ENCODE measurements around the gene FJX1.

FJX1 gene, protein sequence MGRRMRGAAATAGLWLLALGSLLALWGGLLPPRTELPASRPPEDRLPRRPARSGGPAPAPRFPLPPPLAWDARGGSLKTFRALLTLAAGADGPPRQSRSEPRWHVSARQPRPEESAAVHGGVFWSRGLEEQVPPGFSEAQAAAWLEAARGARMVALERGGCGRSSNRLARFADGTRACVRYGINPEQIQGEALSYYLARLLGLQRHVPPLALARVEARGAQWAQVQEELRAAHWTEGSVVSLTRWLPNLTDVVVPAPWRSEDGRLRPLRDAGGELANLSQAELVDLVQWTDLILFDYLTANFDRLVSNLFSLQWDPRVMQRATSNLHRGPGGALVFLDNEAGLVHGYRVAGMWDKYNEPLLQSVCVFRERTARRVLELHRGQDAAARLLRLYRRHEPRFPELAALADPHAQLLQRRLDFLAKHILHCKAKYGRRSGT

DNA sequence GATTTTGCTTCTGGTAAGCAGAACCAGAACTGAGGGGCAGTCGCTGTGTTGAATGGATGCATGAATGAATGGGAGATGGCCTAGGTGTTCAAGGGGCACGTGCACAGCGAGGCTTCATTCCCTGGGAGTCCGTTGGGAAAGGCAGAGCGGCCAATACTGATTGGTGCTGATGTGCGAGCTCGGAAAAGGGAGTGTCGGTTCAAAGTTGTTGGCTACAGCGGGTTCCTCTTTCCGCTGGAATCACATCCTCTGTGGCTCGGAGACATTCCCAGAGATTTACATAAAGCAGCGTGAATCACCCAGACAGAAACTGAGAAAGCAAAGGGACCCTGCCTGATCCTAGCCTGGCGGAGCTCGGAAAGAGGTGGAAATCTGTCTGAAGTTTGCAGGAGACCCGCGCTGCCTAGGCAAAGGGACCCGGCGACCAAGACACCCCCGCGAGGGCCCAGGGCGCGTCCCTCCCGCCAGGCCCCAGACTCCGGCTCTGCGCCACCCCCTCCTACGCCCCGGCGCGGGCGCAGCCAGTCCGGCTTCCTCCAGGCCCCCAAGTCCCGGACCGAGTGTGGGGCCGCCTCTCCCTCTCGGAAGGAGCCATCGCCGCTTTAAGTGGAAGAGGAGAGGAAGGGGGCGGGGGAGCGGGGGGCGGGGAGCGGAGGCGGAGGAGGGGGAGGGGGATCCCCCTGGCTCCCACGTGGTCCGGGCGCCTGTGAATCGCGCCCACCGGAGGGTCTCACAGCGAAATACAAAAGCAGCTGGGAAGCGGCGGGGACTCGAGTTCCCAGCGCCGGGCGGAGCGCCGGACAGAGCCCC is at the start of gene FJX1:
TSS of gene FJX1 (plus strand) at position 774 of the 810 bp plus-strand sequence. CDS start 177 bp downstream, outside the sequence.
- peak; percentile 71 to 83 for DNase-seq

DNA sequence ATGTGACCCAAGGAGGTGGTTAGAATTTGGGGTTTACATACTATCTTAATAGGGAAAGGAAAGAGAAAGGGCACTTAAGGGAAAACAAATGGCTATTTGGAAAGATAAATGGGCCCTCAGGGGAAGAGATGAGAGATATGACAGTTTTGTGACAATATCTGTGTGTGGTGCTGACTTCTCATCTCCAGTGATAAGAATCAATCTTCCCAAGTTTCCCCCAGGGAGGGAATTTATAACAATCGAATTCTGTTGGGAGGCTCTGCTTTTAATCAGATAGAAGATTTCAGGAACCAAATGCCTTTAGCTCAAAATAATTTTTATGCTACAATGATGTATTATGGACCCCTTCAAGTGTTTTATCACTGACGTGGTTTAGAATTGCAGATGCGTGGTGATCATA is 46.6 kb upstream of the FJX1 start:
- DNase-seq = no peak

DNA sequence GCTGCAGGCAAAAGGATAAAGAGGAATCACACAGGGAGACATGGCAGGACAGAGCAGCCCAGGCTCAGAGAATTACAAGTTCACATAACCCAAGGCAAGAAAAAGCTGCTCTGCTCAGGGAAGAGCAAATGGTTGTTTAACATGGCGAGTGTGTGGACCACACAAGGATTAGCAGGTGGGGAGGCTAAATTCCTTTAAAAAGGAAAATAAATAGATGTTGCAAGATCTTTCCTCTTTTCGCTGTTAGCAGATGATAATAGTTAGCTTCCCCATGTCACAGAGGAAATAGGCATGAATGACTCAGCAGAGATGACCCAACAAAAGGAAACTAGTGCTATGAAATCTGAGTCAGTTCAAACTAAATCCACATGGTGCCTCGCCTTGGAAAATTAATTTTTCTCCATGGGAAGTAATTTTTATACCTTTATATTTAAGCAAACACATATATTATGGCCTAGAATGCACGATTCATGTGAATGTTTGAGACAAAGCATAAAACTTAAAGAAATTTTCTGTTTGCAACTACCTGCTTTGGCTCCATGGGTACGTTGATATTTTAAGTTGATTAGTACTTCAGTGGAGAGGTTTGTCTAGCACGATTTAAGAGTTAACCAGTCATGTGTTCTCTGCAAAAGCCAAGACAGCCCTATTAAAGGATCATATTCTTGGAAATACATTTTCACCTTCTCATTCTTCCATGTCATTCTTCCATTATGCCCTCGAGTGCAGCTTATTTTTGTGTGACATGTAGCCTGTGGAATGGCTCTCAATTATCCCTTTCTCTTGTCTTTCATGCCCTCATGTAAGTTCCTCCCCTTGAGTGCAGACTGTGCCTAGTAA is 38.5 kb upstream of the FJX1 start:
- DNase-seq = no peak

DNA sequence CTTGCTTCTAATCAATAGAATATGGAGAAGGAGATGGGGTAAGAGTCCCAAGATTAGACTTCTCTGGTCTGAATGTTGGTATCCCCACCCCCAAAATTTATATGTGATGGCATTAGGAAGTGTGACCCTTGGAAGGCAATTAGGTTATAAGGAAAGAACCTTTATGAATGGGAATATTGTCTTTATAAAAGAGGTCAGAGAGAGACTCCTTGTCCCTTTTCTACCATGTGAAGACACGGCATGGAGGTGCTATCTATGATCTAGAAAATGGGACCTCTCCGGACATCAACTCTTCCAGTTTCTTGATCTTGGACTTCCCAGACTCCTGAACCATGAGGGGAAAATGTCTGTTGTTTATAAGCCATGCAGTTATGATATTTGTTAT is 37.9 kb upstream of the FJX1 start:
- no peak for DNase-seq

DNA sequence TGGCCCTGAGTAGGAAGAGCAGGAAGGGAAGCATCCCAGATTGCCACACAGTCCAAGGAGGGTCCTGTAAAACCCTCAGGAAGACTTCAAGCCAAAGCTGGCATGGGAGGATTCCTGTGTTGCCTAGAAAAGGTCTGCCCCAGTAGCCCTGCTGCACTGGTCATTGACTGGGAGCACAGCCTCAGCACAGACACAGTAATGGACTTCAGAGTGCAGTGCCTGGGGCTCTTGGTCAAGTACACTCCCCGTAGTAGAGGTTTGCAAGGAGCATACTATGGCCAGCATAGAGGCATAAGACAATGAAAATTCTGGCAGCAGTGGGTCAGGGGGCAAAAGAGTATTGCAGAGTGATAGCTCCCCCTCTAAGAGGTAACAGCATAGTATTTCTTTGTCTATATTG is 36.2 kb upstream of the FJX1 start:
- DNase-seq = no peak

DNA sequence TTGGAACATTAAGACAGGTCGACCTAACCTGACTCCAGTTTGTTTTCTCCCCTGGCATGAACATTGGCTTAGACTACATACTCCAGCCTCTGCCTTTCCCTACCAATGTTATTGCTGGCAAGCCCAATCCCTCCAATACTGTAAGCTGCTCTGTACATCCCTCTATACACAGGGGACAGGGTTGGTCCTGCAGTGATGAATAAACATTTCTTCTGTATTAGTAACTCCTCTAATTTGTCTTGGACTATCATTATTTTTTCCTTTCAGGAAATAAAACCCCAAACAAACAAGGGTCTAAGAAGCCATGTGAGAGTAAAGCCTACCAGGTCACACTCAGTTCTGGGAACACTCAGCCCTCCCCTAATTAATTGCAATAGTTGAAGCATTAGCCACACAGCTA is 35.1 kb upstream of the FJX1 start:
- no peak for DNase-seq

DNA sequence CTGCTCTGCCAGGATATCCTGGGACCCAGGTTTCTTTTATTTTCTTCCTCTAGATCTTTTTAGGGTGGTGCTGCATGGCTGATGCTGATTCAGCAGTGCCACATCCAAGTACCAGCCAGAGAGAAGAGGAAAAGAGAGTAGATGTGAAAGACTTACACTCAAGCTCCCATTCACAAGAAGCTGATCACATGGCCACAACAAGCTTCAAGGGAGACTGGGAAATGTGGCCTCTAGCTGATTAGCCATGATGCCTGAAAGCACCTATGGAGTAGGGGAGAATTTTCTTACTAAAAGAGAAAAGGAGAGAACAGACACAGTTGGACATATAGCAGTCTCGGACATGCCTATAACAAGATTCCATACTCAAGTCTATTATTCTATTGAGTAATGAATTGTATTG is 34.4 kb upstream of the FJX1 start:
- no peak for DNase-seq

DNA sequence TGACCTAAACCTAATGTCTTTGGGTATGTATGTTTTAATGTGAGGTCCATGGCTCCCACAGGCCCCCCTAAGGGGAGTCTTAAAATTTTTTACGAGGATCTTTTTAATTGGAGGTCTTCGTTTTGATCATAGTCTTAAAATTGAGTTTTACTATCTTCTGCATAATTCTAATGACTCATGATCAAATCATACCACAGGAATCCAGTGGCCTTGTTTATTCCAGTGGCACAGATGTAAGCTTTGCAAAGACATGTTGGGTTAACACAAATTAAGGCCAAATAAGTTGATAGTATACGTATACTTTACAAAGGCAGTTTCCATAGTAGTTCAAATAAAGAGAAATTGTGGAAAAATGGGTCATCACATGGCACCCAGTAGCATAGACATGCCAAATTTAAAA is 33.9 kb upstream of the FJX1 start:
- DNase-seq = no peak

DNA sequence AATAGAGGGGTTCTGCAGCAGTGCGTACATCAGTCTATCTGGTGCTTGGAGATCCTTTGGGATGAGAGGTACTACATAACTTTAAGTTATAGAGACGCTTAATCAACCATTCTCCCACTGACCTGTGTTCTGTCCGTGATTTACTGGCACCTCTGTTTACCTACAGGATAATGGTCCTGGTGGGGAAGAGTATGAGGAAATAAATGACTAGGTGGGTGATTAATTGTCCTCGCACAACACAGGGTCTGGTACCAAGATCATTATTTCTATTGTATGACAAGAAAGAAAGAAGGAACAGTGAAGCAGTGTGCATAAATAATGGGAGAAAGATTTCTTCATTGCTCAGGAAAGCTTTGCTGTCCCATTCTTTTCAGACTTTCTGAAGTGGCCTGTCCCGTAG is 32.8 kb upstream of the FJX1 start:
- DNase-seq = no peak

DNA sequence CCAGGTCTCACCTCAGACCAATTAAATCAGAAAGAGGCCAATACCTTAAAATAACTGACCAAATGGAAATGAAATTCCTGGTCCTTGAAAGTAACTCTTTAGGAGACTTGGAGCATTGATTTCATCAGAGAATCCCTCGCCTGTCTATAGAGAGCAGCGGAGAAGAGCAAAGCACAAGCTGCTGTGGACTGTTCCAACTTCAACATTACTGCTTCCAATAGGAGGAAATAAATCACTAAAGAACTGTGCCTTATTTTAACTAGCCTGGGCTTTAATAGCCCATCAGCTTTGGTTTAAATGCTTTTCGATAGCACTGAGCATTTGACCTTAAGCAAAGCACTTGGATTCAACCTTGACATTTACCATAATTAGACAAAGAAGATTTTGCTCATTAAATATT is 32.0 kb upstream of the FJX1 start:
- DNase-seq = no peak

DNA sequence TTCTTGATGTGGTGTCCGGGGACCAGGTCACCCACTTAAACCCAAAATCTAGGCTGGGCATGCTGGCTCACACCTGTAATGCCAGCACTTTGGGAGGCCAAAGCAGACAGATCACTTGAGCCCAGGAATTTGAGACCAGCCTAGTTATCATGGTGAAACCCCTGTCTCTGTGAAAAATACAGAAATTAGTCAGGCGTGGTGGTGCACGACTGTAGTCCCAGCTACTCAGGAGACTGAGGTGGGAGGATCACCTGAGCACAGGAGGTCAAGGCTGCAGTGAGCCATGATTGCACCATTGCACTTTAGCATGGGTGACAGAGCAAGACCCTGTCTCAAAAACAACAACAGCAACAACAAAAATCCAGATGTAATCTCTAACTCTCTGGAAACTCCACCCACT is 30.3 kb upstream of the FJX1 start:
- no peak for DNase-seq

DNA sequence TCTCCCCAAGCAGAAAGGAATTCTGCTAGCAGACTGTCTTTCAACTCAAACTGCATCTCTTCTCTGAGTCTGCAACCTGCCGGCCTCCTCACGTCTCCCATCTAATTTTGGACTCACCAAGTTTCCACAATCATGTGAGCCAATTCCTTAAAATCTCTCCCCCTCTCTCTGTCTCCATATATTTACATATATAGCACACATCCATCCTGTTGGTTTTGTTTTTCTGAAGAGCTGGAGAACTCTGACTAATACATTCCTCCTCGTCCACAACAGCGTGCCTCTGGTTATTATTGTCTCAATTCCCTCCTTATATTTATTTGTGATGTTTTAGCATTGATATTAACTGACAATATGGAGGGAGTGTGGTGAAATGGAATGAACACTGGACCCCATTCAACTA is 29.6 kb upstream of the FJX1 start:
- no peak for DNase-seq

DNA sequence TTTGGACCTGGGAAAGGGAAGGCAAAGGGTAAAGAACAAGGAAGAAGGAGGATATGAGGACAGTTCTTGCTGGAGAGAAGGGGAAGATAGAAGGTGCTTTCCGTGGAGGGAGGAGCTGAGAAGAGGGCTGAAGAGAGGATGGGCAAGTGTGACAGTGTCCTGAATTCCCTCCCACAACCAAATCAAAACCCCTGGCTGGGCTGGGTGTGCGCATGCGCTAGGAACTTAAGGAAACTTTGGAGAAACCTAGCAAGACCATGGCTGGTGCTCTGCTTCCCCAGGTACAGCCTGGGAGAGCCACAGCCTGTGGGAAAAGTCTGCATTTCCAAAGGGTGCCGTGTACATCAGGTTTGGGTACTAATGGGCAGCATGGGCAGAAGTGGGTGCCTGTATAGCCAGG is 29.0 kb upstream of the FJX1 start:
- no peak for DNase-seq

DNA sequence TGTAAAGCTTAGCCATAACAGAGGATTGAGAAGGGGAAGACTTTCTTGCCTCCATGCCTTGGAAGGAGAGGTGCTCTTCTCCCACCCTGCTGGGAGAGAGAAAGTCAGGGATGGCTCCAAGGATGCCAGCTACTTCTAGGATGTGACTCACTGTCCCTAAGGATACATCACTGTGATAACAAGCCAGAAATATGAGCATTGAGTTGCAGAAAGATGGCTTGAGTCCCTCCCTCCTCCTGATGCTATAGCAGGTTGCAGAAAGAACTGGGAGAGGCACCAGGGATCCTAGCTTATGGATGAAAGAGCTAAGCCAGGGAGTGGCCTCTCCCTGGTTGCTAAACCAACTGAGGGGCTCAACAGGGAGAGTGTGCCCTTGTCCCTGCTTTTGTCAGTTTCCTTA is 27.8 kb upstream of the FJX1 start:
- no peak for DNase-seq

DNA sequence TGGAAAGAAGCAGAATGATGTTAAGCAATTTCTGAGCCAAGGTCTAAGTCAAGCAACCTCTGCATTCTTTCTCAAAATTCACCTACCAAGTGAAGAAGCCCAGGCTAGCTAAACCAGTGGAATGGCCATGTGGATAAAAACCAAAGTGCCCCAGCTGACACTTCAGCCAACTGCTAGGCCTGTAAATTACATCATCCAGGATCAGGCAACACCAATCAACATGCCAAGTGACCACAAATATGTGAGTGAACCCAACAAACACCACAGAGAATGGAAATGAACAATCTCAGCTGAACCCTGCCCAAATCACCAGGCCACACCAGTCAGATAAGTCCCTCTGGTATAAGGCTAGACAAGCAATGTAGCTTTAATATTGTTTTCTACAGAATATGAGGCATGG is 25.1 kb upstream of the FJX1 start:
- no peak for DNase-seq

DNA sequence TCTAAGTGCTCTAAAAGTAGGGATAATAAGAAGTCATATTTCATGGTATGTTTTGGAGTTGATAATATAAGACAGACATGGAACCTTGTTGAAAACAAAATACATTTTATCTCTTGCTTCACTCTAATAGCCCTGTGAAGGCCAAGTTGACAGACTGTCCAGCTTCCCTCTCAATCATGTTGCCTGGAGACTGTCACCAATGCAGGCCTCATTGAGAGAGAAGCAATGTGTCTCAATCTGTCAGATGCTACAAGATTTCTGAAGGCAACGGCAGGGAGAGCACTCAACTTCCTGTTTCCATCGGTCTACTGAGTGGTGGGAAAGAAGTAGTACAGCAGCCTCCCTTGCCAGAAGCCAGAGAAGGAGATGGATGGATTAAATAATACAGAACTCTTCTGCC is 23.6 kb upstream of the FJX1 start:
- DNase-seq = no peak

DNA sequence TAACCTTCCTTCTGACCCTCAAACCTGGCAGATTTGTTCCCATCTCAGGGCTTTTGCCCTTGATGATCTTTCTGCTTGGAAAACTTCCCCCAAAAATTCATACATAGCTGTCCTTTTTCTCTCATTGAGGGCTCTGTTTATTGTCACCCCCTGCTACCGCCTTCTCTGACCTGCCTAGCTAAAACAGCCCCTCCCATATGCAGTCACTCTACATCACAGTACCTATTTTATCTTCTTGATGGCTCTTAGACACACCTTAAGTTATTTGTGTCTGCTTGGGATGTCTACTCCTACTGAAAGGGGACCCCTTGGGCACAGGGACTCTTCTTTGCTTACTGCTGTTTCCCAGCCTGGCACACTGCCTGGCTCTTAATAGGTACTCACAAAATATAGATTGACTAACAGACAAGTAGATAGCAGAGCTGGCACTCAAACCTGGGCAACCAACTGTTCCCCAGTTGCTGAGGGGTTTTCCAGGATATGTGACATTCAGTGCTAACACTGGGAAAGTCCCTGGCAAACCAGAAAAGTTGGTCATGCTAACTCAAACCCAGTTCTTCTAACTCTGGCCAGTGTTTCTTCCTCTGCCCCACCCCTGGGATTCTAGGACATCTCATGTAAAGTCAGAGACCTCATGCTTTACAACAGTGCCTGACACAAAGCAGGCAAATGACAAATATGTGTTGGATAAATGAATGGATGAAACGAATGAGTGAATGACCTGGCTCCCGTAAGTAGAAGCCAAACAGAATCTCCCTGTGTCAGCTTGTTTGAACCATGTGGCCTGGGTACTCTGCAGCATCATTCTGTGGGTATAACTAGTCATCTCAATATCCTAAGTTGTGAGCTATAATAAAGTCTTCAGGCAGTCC is 19.8 kb upstream of the FJX1 start:
- DNase-seq = no peak

DNA sequence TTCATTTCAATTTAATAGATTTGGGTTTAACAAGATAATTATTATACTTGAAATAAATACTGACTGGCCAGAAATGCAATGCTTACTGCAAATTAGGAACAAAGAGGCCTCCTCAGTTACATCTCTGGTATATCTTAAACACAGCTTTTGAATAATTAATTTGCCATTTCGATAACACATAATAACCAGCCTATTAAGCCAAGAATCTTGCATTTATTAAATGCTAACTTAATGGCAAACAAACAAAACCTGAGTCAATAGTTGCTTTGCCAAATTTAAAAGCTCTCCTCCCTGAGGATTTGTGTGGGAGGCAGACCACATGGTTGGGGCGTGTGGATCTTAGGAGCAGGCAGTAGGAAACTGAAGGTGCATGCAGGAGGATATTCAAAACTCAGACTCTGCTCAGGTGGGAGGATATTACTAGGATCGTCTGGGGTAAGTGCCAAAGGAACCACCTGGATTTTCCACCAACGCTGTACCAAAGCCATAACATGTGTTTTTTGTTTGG is 17.9 kb upstream of the FJX1 start:
- DNase-seq = no peak

DNA sequence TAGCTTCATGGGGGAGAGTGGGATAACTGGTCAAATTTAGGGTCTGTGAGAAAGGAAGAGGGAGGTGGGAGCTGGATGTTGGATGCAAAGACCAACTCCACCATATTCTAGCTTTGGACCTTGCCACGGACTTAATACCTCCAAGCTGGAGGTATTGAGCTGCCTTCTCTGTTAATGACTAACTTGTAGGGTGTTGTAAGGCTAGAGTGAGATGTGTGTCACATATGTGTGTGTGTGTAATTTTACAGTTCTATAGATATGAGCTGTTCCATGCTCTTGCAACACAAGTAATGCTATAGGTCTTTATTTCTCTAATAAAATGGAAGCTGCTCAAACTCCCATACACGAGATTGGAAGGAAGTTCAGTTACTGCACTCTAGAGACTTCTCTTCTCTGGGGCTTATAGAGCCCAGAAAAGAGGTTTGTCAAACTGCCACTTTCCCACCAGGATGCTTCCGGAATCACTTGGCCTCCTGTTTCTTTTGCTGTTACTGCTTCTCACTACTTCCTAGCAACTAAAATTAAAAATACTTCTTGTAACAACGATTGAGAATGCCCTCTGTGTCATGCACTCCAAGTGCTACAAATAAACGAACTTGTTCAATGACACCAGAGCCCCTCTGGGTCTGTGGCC is 16.0 kb upstream of the FJX1 start:
- no peak for DNase-seq

DNA sequence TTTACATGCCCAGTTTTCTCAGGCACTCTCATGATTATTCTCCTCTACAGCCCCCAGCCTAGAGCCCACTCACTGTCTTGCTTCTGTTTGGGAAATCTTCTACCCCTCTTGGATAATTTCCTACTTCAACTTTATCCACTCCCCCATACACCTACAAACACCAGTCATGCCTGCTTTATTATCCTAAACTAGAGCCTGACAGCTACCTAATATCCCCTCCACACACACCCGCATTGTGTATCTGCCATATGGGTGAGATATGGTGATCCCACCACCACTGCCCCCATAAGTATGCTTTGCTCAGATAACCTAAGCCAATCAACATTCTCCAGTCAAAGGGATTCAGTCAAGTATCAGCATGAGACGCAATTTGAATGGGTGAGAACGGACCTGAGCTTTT is 15.3 kb upstream of the FJX1 start:
- no peak for DNase-seq

DNA sequence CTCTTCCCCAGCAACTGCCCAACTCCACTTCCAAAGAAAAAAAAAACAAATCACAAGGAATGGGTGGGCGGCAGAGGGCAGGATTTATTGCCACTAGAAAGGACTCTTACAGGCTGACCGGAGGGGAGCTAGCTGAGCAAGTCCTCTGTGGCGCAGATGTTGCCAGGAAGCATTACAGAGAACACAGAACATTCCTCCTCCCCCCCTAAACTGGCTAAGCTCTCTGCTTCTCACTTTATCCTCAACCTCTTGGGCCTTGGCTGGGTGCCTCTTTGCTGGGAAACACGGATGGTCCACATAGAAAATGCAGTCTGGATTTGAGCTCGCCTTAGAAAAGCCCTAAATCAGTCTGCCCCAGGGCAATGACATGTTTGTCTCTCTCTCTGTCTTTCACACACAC is 12.6 kb upstream of the FJX1 start:
- no peak for DNase-seq

DNA sequence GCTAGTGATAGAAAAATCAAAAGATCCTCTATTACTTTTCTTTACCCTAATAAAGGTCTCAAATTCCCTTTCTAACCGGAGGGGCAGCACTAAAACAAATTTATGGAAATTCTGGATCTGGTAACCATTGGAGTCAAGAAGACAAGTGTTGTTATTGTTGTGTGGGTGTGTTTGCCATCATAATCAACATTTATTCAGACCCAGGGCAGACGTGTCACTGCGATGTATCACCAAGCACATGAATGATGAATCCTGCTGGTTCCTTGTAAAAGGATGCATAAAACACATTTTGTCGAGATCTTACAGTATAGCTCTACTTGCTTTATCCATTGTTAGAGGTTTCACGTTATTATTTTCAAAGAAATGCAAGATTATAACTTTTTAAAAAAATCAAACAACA is 12.1 kb upstream of the FJX1 start:
- no peak for DNase-seq
